GM21367 (cell line): ENCODE data around the gene AKAP6.

Experiments
- ATAC-seq: cut with Tn5 transposase; IDR thresholded peaks from one replicate; pipeline ENCODE4 v1.9.1; 2021; ENCODE audit not compliant: unreplicated experiment

The AKAP6 gene

DNA sequence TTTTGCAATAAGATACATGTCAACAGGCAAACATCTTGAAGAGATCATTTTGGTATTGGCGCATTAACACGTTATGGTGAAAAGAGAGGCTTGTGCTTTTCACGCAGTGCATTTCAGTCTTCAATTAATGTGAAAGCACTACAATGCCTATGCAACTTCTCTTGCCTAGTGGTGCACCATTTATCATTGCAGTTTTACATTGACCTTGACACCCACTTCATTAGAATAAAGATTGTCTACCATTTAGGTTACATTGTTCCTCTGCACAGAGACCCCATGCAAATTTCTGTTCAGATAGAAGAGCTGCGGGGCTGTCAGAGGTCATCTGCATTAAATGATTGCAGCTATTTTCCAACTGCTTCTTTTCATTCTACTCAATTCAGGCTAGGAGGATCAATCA lies 397.4 kb downstream of the AKAP6 start:
- no peak for ATAC-seq

DNA sequence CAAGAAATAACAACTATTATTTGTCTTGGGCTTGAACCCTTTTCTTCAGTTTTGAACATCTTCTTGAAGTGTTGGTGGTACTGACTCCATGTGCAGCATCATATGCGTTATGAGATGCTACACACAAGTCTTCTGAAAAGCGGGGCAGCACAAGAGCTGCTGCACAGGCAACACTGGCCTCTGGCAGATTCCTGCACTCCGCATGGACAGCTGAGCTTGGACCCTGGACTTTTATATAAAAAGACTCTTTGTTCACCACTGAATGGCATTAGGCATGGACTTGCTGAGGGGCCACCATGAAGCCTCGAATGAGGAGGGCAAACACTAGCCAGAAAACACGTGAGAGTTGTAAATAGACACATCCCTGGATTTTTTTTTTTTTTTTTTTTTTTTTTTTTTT lies 398.7 kb downstream of the AKAP6 start:
- no peak for ATAC-seq

DNA sequence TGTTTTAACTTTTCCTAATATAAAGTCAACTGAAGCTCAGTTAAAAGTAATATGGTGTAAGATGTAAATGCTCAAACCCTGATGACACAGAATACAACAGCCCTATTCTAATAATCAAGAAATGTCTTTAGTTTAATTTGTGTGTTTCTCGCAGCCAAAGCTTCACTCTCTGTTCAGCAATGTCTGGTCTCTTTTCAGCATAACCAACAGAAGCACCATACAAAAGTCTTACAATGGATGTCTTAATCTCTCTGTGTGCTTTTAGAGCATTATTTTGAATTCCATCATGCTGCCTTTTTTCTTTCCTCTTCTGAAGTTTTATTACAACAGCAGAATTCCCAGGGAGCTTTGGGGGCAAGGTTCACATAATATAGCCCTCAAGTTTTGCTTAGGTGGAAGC lies 399.4 kb downstream of the AKAP6 start:
- ATAC-seq, result no peak

DNA sequence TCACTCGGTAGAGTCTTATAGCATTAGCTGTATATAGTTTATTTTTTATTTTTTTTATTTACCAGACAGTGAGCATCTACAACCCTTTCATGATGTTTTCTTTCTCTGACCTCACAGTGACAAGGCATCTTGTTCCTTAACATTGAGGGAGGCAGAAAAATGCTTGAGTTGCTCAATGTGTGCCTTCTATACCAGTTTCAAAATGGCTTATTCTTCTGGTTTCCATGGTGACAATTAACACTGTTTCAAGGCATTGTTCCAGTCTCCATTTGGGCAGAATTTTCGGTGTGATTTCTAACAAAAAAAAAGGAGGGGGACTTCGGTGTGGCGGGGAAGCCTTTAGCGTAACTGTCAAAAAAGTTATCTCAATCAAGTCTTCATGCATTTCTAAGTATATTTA lies 399.9 kb downstream of the AKAP6 start:
- no peak for ATAC-seq

DNA sequence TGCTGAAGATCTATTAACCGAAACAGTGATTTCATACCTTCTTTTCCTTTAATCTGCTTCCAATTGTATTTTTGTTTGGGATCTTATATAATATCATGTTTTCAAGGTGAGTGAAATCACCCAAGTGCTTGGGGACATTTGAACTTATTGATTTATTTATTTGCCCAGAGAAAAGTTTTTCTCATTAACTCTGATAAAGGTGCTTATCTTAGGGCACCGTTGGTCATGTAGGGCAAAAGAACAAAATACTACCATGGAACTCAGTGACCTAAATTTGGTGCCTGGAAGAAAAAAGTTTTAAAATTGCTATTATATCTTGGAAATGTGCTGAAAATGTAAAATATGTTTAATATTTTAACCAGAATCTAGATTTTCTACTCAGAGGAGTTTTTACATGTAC lies 402.2 kb downstream of the AKAP6 start:
- ATAC-seq, result no peak

DNA sequence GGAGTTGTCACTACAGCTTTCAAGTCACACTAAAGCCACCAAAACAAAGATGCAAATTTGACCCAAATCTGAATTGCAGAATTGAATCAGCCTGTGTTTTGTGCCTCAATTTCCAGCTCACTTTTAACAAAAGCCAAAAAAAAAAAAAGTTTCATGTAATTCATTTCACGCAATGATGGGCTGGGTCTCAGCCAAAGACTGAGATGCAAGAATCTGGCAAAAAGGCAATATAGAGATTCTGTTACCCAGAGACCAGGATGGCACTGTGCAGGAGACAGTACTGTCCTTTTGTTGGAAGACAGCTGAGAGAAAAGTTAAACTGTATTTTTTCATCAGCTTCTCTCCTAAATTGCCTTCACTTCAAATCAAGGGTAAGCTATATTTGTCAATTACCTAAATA lies 403.9 kb downstream of the AKAP6 start:
- ATAC-seq, result no peak

DNA sequence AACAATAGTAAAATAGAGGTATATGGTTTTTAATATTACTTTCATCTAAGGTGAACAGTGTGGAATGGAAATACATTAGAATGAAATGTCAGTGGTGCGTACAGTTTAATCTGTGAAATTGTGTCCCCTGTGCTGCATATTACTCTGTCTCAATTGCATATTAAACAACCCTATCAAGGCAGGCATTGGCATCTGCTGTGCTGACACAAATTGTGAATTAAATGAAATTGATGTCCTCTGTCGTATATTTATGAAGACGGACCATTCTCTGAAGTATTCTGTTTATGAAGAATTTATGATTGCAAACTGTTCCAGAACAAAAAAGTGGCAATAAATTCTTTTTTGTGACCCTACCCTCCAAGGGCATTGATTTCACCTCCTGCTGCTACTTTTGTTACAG lies 405.2 kb downstream of the AKAP6 start:
- no peak for ATAC-seq

DNA sequence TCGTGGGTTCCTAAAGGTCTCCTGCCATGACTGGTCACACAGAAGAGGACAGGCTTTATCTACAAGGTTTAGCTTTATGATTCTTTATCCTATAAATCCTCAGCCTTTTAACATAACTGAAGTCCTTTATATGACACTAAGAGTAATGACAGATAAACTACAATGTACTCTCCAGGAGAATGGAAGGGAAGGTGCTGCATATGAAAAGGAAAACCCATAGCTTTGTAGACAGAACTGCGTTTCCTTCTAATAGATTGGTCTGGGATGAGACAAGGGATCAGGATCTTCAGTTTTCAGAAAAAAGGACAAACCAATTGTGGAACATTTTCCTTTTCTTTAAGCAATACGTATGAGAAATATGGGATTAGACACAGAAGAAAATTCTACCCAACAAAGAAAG lies 408.5 kb downstream of the AKAP6 start:
- ATAC-seq, result no peak

DNA sequence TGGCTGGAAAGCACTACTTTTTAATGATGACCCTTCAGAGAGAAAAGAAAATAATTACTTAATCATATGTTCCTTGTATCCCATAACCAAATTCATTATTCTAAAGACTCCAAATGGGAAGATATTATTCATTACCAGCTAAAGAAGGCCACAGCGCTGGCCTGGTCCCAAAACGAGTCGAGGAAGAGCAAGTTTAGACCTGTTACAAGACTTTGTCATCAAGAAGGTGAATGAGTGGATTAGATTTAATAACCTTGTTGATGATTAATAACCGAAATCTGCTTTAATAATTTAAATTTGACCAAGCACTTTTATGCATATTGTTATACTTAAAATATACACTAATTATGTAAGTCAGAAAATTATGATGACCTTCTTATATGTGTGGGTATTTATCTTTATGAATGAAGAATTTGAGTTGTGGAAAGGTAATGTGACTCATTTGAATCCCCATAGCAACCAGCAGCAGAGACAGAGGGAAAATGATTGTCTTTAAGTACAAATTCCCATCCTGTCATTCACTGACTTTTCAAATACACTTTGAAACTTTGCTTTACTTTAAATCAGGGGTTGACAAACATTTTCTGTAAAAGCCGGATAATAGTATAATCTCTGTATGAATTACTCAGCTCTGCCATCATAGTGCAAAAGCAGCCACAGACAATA lies 409.2 kb downstream of the AKAP6 start:
- no peak for ATAC-seq

DNA sequence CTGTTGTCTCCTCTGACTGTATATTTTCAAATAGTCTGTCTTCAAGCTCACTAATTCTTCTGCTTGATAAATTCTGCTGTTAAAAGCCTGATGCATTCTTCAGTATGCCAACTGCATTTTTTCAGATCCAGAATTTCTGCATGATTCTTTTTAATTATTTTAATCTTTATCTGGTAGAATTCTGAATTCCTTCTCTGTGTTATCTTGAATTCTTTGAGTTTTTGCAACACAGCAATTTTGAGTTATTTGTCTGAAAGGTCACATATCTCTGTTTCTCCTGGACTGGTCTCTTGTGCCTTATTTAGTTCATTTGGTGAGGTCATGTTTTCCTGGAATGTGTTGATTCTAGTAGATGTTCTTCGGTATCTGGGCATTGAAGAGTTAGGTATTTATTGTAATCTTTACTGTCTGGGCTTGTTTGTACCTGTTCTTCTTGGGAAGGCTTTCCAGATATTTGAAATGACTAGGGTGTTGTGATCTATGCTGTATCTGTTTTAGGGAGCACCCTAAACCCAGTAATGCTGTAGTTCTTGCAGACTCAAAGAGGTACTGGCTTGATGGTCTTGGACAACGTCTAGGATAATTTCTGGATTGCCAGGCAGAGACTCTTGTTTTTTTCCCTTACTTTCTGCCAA lies 415.8 kb downstream of the AKAP6 start:
- ATAC-seq, result no peak

DNA sequence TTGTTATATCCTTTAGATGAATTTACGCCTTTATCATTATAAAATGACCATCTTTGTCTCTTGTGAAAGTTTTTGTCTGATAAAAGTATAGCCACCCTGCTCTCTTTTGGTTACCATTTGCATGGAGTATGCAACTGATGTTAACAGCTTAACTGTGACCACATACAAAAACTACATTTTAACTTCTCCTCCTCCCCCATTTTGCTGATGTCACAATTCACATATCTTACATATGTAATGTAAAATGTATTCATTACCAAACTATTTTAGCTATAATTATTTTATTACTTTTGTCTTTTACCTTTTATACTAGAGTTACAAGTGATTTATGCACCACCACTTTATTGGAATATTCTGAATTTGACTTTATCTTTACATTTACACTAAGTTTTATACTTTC lies 425.1 kb downstream of the AKAP6 start:
- ATAC-seq, result no peak

DNA sequence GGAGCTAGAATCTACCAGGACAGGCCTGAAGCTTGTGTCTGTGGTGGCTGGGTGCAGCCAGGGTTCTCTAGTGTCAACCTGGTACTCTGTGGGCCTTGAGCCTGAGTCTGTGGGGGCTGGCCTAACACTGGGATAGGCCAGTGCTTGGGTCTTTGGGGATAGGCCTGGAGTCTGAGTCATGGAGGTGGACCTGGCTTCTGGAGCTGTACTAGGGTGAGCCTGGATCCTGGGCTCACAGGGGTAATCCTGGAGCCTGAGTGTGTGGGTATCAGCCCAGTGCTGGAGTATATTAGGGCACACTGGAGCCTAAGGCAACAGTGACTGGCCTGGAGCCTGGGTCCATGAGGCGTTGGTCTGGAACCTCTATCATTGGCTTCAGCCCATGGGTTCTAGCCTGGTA lies 427.1 kb downstream of the AKAP6 start:
- ATAC-seq, result no peak

DNA sequence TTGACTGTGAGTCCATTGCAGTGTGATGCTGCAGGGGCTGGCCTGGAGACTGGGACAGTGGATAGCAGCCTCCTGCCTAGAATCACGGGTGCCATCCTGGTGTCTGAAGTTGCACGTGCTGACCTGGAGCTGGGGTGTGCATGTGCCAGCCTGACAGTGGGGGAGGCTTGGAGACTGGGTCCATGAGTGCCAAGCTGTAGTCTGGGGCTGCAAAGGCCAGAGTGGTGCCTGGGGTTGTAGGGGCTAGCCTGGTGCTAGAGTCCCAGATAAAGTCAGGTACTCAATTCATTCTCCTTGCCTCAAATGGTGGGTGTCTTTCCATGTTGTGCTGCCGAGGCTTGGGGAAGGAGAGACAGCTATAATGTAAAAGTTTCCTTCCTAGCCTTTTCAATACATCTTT lies 427.7 kb downstream of the AKAP6 start:
- ATAC-seq, result no peak

DNA sequence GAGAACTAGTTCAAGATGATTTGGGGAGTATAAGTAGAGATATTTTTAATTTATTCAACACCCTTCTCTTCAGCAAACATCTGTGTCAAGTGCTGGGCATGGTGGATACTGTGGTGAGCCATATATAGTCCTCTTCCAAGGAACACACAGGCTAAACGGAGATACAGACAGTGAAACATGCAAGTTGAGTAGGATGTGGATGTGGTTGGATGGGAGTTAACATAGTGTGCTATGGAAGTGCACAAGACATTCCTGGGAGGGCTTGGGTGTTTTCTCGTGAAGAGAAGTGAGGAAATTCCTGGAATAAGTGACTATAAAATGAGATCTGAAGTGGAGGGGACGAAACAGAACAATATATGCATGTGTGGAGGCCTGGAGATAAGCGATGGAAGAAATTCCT lies 428.5 kb downstream of the AKAP6 start:
- no peak for ATAC-seq

DNA sequence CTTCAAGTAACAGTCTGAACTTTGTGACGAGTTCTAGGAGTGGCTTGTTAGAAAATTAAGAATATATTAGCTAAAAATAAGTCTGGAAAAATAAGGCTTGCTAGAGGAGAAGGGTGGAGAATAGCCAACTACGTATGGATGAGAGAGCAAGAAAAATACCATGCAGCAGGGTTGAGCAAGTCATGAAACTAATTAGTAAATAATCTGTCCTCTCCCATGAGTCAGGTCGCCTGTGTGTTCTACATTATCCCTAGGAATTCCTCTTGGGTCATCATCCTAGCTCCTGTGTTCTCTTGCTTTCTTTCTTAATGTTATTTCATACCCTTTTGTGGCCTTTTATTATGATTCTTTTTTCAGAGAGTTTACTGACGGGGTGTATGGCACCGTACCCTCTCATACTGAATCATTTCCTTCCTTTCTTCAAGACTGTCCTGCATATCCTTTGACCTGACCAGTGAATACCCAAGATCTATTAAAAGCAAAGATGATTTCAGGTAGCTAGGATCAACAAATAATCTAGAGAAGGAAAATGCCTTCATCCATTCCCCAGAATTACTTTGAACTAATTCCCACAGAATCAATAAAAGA lies 432.4 kb downstream of the AKAP6 start:
- no peak for ATAC-seq

DNA sequence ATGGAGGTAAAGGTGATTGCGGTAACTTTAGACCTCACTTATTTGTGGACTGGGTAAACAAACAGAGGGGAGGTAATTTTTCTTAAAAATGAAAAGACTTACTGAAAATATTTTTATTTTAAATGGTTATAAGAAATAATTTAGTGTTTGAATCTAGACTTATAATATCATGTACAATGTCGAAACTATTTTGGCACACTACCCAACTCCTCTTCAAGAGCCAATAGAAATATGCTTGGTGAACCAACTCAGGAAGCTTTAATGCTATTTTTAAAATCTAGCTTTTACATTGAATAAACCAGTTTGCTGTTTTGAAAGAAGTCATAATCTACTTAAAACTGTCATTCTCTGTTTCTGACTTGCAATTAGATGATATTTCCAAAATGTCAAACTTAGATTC lies 433.8 kb downstream of the AKAP6 start:
- ATAC-seq, result no peak

DNA sequence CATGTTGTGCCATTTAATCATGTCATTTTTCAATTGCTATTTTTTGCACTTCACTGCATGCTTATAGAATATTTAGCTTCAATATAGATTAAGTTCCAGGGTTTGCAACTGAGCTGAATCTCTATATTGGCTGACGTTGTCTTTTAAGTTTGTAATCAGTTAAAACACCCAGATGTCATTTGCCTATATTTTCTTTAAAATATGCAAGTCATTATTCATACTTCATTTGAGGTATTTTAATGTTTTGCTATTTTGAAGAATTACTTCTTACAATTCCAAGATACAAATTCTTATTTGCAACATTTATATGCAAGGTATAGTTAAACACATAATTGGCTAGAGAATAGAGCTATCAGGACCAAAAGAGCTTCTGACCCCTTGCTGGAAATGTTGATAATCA lies 434.6 kb downstream of the AKAP6 start:
- ATAC-seq, result no peak

DNA sequence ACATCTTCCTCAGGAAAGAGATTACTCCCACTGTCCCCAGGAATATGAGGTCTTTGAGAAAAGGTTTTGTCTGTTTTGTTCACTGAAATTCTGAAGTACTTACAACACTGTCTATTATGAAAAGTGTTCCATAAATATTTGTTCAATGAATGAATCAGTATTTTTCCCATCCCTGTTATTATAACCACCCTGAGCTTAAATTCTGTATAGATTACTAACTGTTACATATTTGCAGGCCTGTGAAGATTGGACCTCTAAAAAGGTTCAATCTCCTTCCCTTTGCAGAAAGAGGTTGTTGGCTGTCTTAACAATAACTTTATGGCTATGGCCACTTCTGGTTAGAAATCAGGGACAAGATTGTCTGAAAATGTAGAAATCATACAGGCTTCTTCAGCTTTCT lies 435.0 kb downstream of the AKAP6 start:
- no peak for ATAC-seq

DNA sequence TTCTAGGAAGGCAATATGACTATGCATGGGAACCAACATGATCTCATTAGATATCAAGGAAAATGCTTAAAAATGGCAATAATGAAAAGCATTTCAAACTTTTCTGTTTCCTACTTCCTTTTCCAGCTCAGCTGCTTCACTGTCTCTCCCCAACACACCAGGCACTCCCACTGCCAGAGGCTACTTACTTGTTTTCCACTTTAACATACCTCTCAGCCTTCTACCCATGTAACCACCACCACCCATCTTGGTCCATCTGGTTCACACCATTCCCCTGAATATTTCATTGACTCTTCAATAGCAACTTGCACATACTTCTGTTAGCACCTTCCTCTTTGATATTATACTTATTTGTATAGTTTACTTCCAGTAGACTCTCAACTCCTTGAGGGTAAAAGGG lies 441.3 kb downstream of the AKAP6 start:
- ATAC-seq, result no peak

DNA sequence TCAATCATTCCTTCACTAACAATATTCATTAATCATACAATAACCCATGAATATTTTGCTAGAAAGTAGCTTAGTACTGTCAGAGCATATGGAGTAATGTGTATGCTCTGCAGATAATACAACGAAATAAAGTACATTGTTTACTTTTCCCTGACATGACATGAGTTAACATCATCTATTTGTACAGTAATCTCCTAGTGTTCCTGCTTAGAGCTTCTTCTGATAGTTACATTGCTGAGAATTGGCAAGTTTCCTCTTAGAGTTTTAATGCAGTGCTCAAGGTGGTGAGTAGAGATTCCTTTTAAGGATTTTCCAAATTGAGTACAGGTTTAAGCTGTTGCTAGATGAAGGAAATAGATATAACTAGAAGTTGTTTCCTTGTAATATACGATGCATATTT lies 445.1 kb downstream of the AKAP6 start:
- ATAC-seq, result no peak

DNA sequence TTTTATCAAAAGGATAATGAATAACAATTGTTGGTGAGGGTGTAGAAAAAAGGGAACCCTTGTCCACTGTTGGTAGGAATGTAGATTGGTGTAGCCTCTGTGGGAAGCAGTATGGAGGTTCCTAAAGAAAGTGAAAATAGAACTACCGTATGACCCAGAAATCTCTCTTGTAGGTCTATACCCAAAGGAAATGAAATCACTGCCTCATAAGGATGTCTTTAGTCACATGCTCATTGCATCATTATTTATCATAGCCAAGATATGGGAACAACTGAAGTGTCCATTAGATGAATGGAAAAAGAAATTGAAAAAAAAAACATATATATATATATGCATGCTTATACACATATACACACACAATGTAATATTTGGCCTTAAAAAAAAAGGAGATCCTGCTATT lies 450.7 kb downstream of the AKAP6 start:
- ATAC-seq, result no peak

DNA sequence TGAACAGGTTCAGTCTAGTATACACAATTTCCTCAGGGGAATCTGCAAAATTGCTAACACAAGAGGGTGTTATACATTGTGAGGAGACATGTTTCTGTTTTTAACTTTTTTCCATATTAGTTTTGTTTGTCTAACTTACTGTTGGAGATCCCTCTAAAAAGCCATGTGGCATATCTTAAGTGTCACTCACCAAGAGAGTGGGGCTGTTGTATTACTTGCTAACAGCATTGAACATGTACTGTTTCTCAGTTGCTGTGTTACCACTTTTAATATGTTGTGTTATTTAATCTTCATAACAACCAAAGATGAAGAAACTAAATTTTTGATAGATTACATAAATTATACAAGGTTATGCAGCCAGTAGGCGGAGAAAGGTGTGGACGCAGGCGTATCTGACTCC lies 455.3 kb downstream of the AKAP6 start:
- no peak for ATAC-seq

DNA sequence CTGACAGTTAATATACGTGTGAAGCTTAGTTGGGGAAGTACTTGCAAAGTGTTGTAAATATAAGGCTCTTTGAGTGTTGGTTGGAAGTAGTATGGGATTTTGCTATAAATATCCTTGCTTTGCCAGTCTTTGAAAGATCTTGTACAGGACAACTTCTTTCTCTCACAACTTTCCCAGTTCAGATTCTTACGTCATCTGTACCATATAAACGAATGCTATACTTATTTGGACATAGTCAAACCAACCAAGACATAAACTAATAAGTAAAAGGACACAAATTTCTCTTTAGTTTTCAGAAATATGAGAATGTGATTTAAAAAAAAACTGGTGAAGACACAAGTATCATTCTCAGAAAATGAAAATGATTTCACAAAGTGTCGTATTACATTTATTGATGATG lies 456.5 kb downstream of the AKAP6 start:
- ATAC-seq, result no peak
